ENCODE data around the gene IPP.

IPP gene

GRCh38 chr1:45750298-45751038 lies at the start of gene IPP (continued):
- TF ChIP-seq, protein P1, sequence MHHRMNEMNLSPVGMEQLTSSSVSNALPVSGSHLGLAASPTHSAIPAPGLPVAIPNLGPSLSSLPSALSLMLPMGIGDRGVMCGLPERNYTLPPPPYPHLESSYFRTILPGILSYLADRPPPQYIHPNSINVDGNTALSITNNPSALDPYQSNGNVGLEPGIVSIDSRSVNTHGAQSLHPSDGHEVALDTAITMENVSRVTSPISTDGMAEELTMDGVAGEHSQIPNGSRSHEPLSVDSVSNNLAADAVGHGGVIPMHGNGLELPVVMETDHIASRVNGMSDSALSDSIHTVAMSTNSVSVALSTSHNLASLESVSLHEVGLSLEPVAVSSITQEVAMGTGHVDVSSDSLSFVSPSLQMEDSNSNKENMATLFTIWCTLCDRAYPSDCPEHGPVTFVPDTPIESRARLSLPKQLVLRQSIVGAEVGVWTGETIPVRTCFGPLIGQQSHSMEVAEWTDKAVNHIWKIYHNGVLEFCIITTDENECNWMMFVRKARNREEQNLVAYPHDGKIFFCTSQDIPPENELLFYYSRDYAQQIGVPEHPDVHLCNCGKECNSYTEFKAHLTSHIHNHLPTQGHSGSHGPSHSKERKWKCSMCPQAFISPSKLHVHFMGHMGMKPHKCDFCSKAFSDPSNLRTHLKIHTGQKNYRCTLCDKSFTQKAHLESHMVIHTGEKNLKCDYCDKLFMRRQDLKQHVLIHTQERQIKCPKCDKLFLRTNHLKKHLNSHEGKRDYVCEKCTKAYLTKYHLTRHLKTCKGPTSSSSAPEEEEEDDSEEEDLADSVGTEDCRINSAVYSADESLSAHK (tag by site-specific recombination; IDR thresholded peaks at IDR 0.05) = peak; percentile 47; the same call in 1 of the 2 replicates
- TF ChIP-seq, protein P2, sequence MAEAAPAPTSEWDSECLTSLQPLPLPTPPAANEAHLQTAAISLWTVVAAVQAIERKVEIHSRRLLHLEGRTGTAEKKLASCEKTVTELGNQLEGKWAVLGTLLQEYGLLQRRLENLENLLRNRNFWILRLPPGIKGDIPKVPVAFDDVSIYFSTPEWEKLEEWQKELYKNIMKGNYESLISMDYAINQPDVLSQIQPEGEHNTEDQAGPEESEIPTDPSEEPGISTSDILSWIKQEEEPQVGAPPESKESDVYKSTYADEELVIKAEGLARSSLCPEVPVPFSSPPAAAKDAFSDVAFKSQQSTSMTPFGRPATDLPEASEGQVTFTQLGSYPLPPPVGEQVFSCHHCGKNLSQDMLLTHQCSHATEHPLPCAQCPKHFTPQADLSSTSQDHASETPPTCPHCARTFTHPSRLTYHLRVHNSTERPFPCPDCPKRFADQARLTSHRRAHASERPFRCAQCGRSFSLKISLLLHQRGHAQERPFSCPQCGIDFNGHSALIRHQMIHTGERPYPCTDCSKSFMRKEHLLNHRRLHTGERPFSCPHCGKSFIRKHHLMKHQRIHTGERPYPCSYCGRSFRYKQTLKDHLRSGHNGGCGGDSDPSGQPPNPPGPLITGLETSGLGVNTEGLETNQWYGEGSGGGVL (tag by site-specific recombination; IDR thresholded peaks at IDR 0.05) = peak; percentile 65
- TF ChIP-seq ZNF473 (tag by site-specific recombination; IDR thresholded peaks at IDR 0.05) (no peak), ZNF626 (tag by site-specific recombination; IDR thresholded peaks at IDR 0.05) (no peak), GFI1B (tag by site-specific recombination; IDR thresholded peaks at IDR 0.05) (no peak), ZNF561 (tag by site-specific recombination; IDR thresholded peaks at IDR 0.05; ENCODE audit: borderline replicate concordance) (peak; percentile 98), ZNF600 (tag by site-specific recombination; IDR thresholded peaks at IDR 0.05) (peak; percentile 91), ZNF354C (tag by site-specific recombination; IDR thresholded peaks at IDR 0.05; ENCODE audit: borderline replicate concordance, low read depth) (no peak), ZSCAN16 (tag by site-specific recombination; IDR thresholded peaks at IDR 0.05) (0 out of 2 replicates have a peak, but pooled peaks have one; percentile 30), REPIN1 (tag by site-specific recombination; IDR thresholded peaks at IDR 0.05; ENCODE audit: low read depth) (0 out of 2 replicates have a peak, but pooled peaks have one; percentile 20), ZBTB1 (tag by site-specific recombination; IDR thresholded peaks at IDR 0.05) (no peak), ZSCAN30 (tag by site-specific recombination; IDR thresholded peaks at IDR 0.05) (peak; percentile 95), ZFP3 (tag by site-specific recombination; IDR thresholded peaks at IDR 0.05; ENCODE audit: low read depth) (no peak), ZNF335 (tag by site-specific recombination; conservative IDR thresholded peaks at IDR 0.05) (peak; percentile 86), ZNF521 (tag by site-specific recombination; IDR thresholded peaks at IDR 0.05) (no peak), HOXA7 (CRISPR knock-in tag; IDR thresholded peaks at IDR 0.05; ENCODE audit: borderline replicate concordance) (no peak), ZNF776 (tag by site-specific recombination; IDR thresholded peaks at IDR 0.05; ENCODE audit: borderline replicate concordance) (no peak), ZNF157 (tag by site-specific recombination; IDR thresholded peaks at IDR 0.05) (no peak), SETDB1 (IDR thresholded peaks at IDR 0.05; ENCODE audit: insufficient read length, low read length) (peak; percentile 36), ZNF366 (tag by site-specific recombination; conservative IDR thresholded peaks at IDR 0.05) (peak; percentile 82), MYNN (tag by site-specific recombination; IDR thresholded peaks at IDR 0.05; ENCODE audit: borderline replicate concordance) (no peak)
- TF ChIP-seq, protein P3, sequence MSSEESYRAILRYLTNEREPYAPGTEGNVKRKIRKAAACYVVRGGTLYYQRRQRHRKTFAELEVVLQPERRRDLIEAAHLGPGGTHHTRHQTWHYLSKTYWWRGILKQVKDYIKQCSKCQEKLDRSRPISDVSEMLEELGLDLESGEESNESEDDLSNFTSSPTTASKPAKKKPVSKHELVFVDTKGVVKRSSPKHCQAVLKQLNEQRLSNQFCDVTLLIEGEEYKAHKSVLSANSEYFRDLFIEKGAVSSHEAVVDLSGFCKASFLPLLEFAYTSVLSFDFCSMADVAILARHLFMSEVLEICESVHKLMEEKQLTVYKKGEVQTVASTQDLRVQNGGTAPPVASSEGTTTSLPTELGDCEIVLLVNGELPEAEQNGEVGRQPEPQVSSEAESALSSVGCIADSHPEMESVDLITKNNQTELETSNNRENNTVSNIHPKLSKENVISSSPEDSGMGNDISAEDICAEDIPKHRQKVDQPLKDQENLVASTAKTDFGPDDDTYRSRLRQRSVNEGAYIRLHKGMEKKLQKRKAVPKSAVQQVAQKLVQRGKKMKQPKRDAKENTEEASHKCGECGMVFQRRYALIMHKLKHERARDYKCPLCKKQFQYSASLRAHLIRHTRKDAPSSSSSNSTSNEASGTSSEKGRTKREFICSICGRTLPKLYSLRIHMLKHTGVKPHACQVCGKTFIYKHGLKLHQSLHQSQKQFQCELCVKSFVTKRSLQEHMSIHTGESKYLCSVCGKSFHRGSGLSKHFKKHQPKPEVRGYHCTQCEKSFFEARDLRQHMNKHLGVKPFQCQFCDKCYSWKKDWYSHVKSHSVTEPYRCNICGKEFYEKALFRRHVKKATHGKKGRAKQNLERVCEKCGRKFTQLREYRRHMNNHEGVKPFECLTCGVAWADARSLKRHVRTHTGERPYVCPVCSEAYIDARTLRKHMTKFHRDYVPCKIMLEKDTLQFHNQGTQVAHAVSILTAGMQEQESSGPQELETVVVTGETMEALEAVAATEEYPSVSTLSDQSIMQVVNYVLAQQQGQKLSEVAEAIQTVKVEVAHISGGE (tag by site-specific recombination; conservative IDR thresholded peaks at IDR 0.05; ENCODE audit: low read depth) = peak; percentile 68
- TF ChIP-seq, protein P4, sequence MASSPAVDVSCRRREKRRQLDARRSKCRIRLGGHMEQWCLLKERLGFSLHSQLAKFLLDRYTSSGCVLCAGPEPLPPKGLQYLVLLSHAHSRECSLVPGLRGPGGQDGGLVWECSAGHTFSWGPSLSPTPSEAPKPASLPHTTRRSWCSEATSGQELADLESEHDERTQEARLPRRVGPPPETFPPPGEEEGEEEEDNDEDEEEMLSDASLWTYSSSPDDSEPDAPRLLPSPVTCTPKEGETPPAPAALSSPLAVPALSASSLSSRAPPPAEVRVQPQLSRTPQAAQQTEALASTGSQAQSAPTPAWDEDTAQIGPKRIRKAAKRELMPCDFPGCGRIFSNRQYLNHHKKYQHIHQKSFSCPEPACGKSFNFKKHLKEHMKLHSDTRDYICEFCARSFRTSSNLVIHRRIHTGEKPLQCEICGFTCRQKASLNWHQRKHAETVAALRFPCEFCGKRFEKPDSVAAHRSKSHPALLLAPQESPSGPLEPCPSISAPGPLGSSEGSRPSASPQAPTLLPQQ (tag by site-specific recombination; IDR thresholded peaks at IDR 0.05) = peak; percentile 94
- TF ChIP-seq, protein P5, sequence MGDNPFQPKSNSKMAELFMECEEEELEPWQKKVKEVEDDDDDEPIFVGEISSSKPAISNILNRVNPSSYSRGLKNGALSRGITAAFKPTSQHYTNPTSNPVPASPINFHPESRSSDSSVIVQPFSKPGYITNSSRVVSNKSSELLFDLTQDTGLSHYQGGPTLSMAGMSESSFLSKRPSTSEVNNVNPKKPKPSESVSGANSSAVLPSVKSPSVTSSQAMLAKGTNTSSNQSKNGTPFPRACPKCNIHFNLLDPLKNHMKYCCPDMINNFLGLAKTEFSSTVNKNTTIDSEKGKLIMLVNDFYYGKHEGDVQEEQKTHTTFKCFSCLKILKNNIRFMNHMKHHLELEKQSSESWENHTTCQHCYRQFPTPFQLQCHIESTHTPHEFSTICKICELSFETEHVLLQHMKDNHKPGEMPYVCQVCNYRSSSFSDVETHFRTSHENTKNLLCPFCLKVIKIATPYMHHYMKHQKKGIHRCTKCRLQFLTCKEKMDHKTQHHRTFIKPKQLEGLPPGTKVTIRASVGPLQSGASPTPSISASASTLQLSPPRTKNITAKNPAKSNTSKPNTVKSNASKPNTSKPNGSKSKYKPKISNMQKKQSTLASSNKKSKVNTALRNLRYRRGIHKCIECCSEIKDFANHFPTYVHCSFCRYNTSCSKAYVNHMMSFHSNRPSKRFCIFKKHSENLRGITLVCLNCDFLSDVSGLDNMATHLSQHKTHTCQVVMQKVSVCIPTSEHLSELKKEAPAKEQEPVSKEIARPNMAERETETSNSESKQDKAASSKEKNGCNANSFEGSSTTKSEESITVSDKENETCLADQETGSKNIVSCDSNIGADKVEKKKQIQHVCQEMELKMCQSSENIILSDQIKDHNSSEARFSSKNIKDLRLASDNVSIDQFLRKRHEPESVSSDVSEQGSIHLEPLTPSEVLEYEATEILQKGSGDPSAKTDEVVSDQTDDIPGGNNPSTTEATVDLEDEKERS (tag by site-specific recombination; IDR thresholded peaks at IDR 0.05) = no peak
- TF ChIP-seq, protein P6, sequence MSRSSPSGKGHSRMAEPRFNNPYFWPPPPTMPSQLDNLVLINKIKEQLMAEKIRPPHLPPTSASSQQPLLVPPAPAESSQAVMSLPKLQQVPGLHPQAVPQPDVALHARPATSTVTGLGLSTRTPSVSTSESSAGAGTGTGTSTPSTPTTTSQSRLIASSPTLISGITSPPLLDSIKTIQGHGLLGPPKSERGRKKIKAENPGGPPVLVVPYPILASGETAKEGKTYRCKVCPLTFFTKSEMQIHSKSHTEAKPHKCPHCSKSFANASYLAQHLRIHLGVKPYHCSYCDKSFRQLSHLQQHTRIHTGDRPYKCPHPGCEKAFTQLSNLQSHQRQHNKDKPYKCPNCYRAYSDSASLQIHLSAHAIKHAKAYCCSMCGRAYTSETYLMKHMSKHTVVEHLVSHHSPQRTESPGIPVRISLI (tag by site-specific recombination; IDR thresholded peaks at IDR 0.05) = no peak

All from HEK293 (cell line).